MM.1S (cell line): ENCODE data around the gene PDXK.

Source experiments
- CTCF ChIP-seq: fragments of 300-600 bp; sonication (generic); IDR thresholded peaks from 2 replicates; pipeline ENCODE4 v1.5.1; 2016; ENCODE audit warnings: antibody characterized with exemption, low read length, mixed read lengths
- EZH2 ChIP-seq: fragments of 300-600 bp; sonication (generic); optimal IDR thresholded peaks from 2 replicates; pipeline ENCODE3; 2017; ENCODE audit warnings: low read depth, mild to moderate bottlenecking, antibody characterized with exemption, low read length, mixed read lengths
- EZH2phosphoT487 ChIP-seq: fragments of 300-600 bp; sonication (generic); IDR thresholded peaks from 2 replicates; pipeline ENCODE4 v1.6.1; 2018; ENCODE audit warnings: antibody characterized with exemption, low read length

- no peak for TF ChIP-seq CTCF
- no peak for TF ChIP-seq EZH2
- TF ChIP-seq EZH2phosphoT487, result no peak
Measured at GRCh38 chr21:43717166-43717853, 1.6 kb upstream of the PDXK start.
